HCT116 (cell line): Measurements from ENCODE around the gene GPRIN1. TPM values are rescaled to one million over a fixed set of nuclear protein-coding genes. Genes with fewer than 3 reads are reported as not detected.

ENCODE experiments used
- ATAC-seq: fragments of 200-7000 bp; cut with Tn5 transposase; 2 replicates; pipeline ENCODE4 v1.9.1; 2020; ENCODE audit warnings: mild to moderate bottlenecking, moderate library complexity
- BruUV-seq: library from RNA; stranded (reverse); fragments of 400-500 nt; replicated peaks from 2 replicates; lab custom pipeline; 2021; lab: Mats Ljungman, UMichigan
- CTCF ChIA-PET: fragments of 300-600 bp; sonication (Branson Sonifier 250); formaldehyde crosslinking; loops from one replicate; lab custom pipeline; 2021; ENCODE audit warnings: antibody characterized with exemption; lab: Charles Lee
- POLR2A ChIA-PET: fragments of 300-600, 350-600 bp; sonication (Branson Sonifier 250); formaldehyde crosslinking; loops from one replicate; lab custom pipeline; 2021; ENCODE audit warnings: antibody characterized with exemption; lab: Charles Lee
- RAD21 ChIA-PET, 2 experiments: fragments of 300-600 bp; sonication (Branson Sonifier 250); formaldehyde crosslinking; loops; one replicate each; lab custom pipeline; 2023; ENCODE audit warnings: low total read pairs in 2 of 2; ENCODE audit not compliant: uncharacterized antibody in 2 of 2, unreplicated experiment in 2 of 2, low non-redundant PET in 1 of 2; lab: Charles Lee
- DNase-seq: peaks from one replicate; pipeline ENCODE4 v3.0.0-alpha.2; 2010; ENCODE audit warnings: low read depth, low spot score
- H2AFZ ChIP-seq: fragments of 200-600 bp; shearing (Covaris generic), sonication (generic); 2 replicates; pipeline ENCODE4 v1.6.1; 2017; ENCODE audit warnings: low read depth, mixed run types, mixed read lengths, antibody characterized with exemption, low read length; ENCODE audit not compliant: poor library complexity, severe bottlenecking
- H3K27ac ChIP-seq: 2 replicates; pipeline ENCODE4 v1.5.1; 2012; ENCODE audit warnings: low read depth, low read length
- H3K27me3 ChIP-seq: fragments of 200-600 bp; sonication (generic); 2 replicates; pipeline ENCODE4 v1.6.1; 2016; ENCODE audit warnings: mixed run types, low read length, mixed read lengths; ENCODE audit not compliant: insufficient read depth
- H3K36me3 ChIP-seq, 2 experiments: fragments of 200-500 bp in 1 of 2; fragments of 200-600 bp in 1 of 2; sonication (Bioruptor generic) in 1 of 2; sonication (generic) in 1 of 2; 2 replicates each; pipeline versions ENCODE4 v1.5.1 to v1.6.1; 2014 to 2016; ENCODE audit warnings: low read length in 2 of 2, inconsistent platforms in 1 of 2, mixed read lengths in 1 of 2, mixed run types in 1 of 2; ENCODE audit not compliant: insufficient read depth in 2 of 2, control insufficient read depth in 1 of 2
- H3K4me1 ChIP-seq, 2 experiments: fragments of 200-600 bp in 1 of 2; sonication (generic) in 1 of 2; 2 replicates each; pipeline versions ENCODE4 v1.5.1 to v1.6.1; 2012 to 2017; ENCODE audit warnings: low read length in 2 of 2, inconsistent platforms in 1 of 2, mild to moderate bottlenecking in 1 of 2, mixed read lengths in 1 of 2, mixed run types in 1 of 2, moderate library complexity in 1 of 2; ENCODE audit not compliant: insufficient read depth in 2 of 2, control insufficient read depth in 1 of 2
- H3K4me2 ChIP-seq: fragments of 200-600 bp; sonication (generic); 2 replicates; pipeline ENCODE4 v1.6.1; 2017; ENCODE audit warnings: mixed run types, low read length, mixed read lengths
- H3K4me3 ChIP-seq, 2 experiments: fragments of 200-600 bp in 1 of 2; sonication (generic) in 1 of 2; replicated peaks in 1 of 2; 2 replicates each; pipeline ENCODE4 v1.5.1; 2011 to 2016; ENCODE audit warnings: low read length in 2 of 2, control low read depth in 1 of 2, low read depth in 1 of 2, mild to moderate bottlenecking in 1 of 2, mixed read lengths in 1 of 2, mixed run types in 1 of 2
- H3K79me2 ChIP-seq: fragments of 200-600 bp; sonication (generic); 2 replicates; pipeline ENCODE4 v1.6.1; 2017; ENCODE audit warnings: mild to moderate bottlenecking, mixed run types, low read length, moderate library complexity, mixed read lengths; ENCODE audit not compliant: insufficient read depth
- H3K9ac ChIP-seq: fragments of 200-600 bp; sonication (generic); 2 replicates; pipeline ENCODE4 v1.6.1; 2016; ENCODE audit warnings: low read length, mixed read lengths
- H3K9me2 ChIP-seq: fragments of 200-600 bp; sonication (generic), shearing (Covaris generic); 2 replicates; pipeline ENCODE4 v1.6.1; 2017; ENCODE audit warnings: mixed run types, mild to moderate bottlenecking, moderate library complexity; ENCODE audit not compliant: insufficient read depth
- H3K9me3 ChIP-seq, 2 experiments: fragments of 200-500 bp in 1 of 2; fragments of 200-600 bp in 1 of 2; sonication (Bioruptor generic) in 1 of 2; sonication (generic) in 1 of 2; 2 replicates each; pipeline ENCODE4 v1.6.1; 2014 to 2017; ENCODE audit warnings: low read length in 2 of 2, mixed read lengths in 2 of 2, inconsistent platforms in 1 of 2, low read depth in 1 of 2, mild to moderate bottlenecking in 1 of 2, mixed run types in 1 of 2, moderate library complexity in 1 of 2; ENCODE audit not compliant: control insufficient read depth in 1 of 2, insufficient read depth in 1 of 2
- H4K20me1 ChIP-seq: fragments of 200-600 bp; sonication (generic), shearing (Covaris generic); 2 replicates; pipeline ENCODE4 v1.6.1; 2017; ENCODE audit warnings: mixed run types, mild to moderate bottlenecking, moderate library complexity; ENCODE audit not compliant: insufficient read depth
- CBX3 ChIP-seq: IDR thresholded peaks from 2 replicates; pipeline ENCODE4 v1.6.1; 2012; ENCODE audit warnings: low read depth
- CEBPB ChIP-seq: IDR thresholded peaks from 2 replicates; pipeline ENCODE4 v1.6.1; 2012; ENCODE audit warnings: low read depth
- MAX ChIP-seq: IDR thresholded peaks from 2 replicates; pipeline ENCODE4 v1.6.1; 2012
- RAD21 ChIP-seq: IDR thresholded peaks from 2 replicates; pipeline ENCODE4 v1.6.1; 2012; ENCODE audit warnings: low read depth, mild to moderate bottlenecking
- SIN3A ChIP-seq: IDR thresholded peaks from 2 replicates; pipeline ENCODE4 v1.6.1; 2012; ENCODE audit warnings: low read depth
- SRF ChIP-seq: IDR thresholded peaks from 2 replicates; pipeline ENCODE4 v1.6.1; 2012; ENCODE audit warnings: low read depth
- TCF7L2 ChIP-seq: IDR thresholded peaks from 2 replicates; pipeline ENCODE4 v1.7.0; 2011; ENCODE audit warnings: borderline replicate concordance, inconsistent platforms; ENCODE audit not compliant: insufficient read depth, insufficient read length; ENCODE audit errors: extremely low read depth
- YY1 ChIP-seq: IDR thresholded peaks from 2 replicates; pipeline ENCODE4 v1.6.1; 2011; ENCODE audit warnings: low read length, low read depth, moderate library complexity, mild to moderate bottlenecking; ENCODE audit not compliant: insufficient replicate concordance; ENCODE audit errors: extremely low read depth
- ZNF274 ChIP-seq: fragments of 200-500 bp; sonication (Bioruptor generic); IDR thresholded peaks from 2 replicates; pipeline ENCODE4 v1.6.1; 2014; ENCODE audit warnings: mild to moderate bottlenecking, low read depth, low read length, inconsistent platforms
- intact Hi-C: fragments of 100-400 bp; cut with micrococcal nuclease; formaldehyde crosslinking; loops from 2 replicates; pipeline ENCODE4 v1.10.0; 2022
- total RNA-seq: library from RNA; stranded (reverse); gene quantifications from one replicate; pipeline ENCODE4 v1.2.1, GENCODE V29; 2021; ENCODE audit not compliant: unreplicated experiment

Gene GPRIN1
- total RNA-seq, 1 experiment from 2014 or later = 14.2 TPM

DNA sequence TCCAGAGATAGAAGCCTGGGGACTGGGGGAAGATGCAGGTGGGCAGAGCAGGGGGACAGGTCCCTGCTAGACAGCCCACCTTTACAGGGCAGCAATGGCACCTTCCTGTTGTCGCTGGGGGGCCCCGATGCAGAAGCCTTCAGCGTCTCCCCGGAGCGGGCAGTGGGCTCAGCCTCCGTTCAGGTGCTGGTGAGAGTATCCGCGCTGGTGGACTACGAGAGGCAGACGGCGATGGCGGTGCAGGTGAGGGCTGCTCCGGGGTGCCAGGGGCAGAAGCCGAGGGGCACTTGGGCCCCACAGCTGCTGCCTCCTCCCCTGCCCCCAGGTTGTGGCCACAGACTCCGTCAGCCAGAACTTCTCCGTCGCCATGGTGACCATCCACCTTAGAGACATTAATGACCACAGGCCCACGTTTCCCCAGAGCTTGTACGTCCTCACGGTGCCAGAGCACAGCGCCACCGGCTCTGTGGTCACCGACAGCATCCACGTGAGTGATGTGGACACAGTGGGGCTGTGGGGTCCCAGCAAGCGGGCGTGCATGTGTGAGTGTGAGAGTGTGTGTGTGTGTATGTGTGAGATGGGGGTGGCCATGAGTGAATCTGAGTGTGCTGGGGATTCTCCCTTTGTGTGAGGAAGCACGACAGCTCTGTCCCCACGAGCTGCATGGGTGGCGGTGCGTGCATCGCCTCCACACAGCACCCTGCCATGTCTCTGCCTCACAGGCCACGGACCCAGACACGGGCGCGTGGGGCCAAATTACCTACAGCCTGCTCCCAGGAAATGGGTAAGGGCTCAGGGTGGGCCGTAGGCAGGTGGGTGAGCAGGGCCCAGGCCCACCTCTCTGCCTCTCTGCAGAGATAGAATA is 32.4 kb downstream of the GPRIN1 start:
- intact Hi-C loops = no loop called here
- Histone ChIP-seq H3K9me2 (no peaks in the 10 kb centered on the region), H3K27me3 (no peaks in the 10 kb centered on the region), H3K27ac (no peak overlapping the region), H3K79me2 (no peaks in the 10 kb centered on the region)
- DNase-seq (no peak), ATAC-seq (no peak)
- CTCF ChIA-PET = interaction anchor here (1.0 to 1.4 kb wide), 4 partner anchors 8 to 848 kb away, joined by 3 to 4 read pairs (median 4); no protein-coding TSS in a partner anchor
- BruUV-seq = no TSS peak
- TF ChIP-seq CBX3 (no peak), SIN3A (no peak), TCF7L2 (no peak), ZNF274 (no peak), SRF (no peak), MAX (no peak), CEBPB (no peak), RAD21 (no peak), YY1 (no peak)
- TF ChIP-seq, all 23 proteins: peak for 0
- H3K9me3 ChIP-seq = no peaks in the 10 kb centered on the region
- H3K9ac ChIP-seq = no peak overlapping the region; the same call in 1 of the 2 replicates
- no peak overlapping the region for H3K4me3 ChIP-seq
- H3K4me2 ChIP-seq = peak overlapping the region; percentile 59
- peak overlapping the region; percentile 79 for H2AFZ ChIP-seq
- peaks cover 0 to 18% of the 10 kb centered on the region in 2 experiments; a peak in 2 of 4 replicates for H3K4me1 ChIP-seq
- no peaks in the 10 kb centered on the region for H4K20me1 ChIP-seq
- RAD21 ChIA-PET = interaction anchor here in 1 of 2 experiments (1.8 kb wide), 1 partner anchor 161 kb away, joined by 5 read pairs; the partner anchor contains the start of gene CLTB
- H3K36me3 ChIP-seq = no peaks in the 10 kb centered on the region
- POLR2A ChIA-PET = no interaction called here
